ENCODE measurements around the gene OBSL1.

OBSL1 gene

DNA sequence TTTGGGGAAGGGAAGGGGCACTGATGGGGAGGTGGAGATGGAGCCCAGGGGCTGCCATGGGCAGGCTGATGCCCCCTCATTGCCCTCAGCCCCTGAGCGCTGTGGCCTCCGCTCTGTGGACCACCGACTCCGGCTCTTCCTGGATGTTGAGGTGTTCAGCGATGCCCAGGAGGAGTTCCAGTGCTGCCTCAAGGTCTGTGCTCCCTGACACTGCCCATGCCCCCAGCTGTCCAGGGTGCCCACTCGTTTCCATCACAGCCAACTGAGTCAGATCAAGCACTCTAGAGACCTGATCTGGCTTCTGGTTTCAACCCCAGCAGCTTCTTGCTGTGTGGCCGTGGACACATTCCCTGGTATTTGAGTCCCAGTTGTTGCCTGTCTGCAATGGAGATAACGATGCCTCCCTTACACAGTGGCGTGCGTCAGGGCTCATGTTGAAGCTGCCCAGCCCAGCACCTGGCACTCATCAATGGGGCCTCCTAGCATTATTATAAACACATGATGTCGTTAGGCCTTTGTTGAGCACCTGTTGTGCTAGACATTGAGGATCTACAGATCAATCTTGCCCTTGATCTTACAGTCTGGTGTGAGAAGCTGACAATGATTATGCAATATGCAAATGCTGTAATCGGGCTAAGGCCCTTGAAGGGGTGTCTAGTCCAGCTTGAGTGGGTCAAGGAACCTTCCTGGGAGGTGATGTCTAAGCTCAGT is 40.7 kb upstream of the OBSL1 start:
- Mint-ChIP-seq H3K4me1 (peaks cover 25% of the 10 kb centered on the region), H3K9me3 (no peaks in the 10 kb centered on the region), H3K36me3 (ENCODE audit: low read depth) (peaks cover 18% of the 10 kb centered on the region), H3K4me3 (no peak overlapping the region), H3K27me3 (ENCODE audit: low read depth, poor library complexity) (no peaks in the 10 kb centered on the region), H3K27ac (peak overlapping the region; percentile 90)
- DNase-seq, result no peak
- TF ChIP-seq CTCF (IDR thresholded peaks at IDR 0.05), result no peak

DNA sequence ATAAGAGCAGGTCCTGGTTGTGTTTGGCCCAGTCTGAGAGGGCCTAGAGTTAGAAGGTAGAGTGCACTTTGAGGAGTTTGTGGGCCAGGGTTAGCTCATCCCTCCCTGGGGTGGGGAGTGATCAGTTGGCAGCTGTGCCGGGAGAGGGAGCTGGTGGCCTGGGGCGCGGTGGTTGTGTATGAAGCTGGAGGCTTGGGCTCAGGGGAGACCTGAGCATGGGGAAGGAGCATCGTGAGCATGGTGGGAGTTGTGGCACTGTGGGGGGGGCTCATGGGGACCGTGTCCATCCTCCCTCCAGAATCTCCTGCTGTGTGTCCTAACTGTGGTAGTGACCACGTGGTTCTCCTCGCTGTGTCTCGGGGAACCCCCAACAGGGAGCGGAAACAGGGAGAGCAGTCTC is 40.0 kb upstream of the OBSL1 start:
- no peak for TF ChIP-seq CTCF (IDR thresholded peaks at IDR 0.05)
- no peak overlapping the region for H3K27ac Mint-ChIP-seq
- no peaks in the 10 kb centered on the region for H3K27me3 Mint-ChIP-seq (ENCODE audit: low read depth, poor library complexity)
- H3K9me3 Mint-ChIP-seq, result no peaks in the 10 kb centered on the region
- peaks cover 20% of the 10 kb centered on the region for H3K4me1 Mint-ChIP-seq
- no peak overlapping the region for H3K4me3 Mint-ChIP-seq
- DNase-seq, result no peak
- H3K36me3 Mint-ChIP-seq (ENCODE audit: low read depth), result peaks cover 20% of the 10 kb centered on the region

DNA sequence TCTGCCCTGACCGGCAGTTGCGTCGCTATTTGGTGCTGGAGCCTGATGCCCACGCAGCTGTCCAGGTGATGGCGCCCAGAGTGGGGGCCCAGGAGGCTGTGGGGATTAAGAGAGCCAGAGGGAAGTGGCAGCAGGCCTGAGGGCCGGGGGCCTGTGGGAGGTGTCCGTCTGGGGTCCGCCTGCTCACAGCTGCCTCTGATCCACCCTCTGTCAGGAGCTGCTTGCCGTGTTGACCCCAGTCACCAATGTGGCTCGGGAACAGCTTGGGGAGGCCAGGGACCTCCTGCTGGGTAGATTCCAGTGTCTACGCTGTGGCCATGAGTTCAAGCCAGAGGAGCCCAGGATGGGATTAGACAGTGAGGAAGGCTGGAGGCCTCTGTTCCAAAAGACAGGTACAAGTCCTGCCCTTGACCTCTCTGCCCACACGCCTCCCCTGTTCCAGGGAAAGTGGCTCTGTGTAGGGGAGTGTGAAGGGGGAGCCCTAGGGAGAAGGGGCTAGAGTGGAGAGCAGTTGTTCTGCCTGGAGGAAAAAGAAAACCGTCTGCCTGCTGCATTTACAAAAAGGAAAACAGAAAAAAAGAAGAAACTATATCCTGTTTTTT is 37.9 kb upstream of the OBSL1 start:
- Mint-ChIP-seq H3K36me3 (ENCODE audit: low read depth) (peaks cover 25% of the 10 kb centered on the region), H3K4me3 (no peak overlapping the region), H3K4me1 (peaks cover 10% of the 10 kb centered on the region), H3K27ac (no peak overlapping the region), H3K27me3 (ENCODE audit: low read depth, poor library complexity) (no peaks in the 10 kb centered on the region), H3K9me3 (no peaks in the 10 kb centered on the region)
- no peak for TF ChIP-seq CTCF (IDR thresholded peaks at IDR 0.05)
- no peak for DNase-seq

DNA sequence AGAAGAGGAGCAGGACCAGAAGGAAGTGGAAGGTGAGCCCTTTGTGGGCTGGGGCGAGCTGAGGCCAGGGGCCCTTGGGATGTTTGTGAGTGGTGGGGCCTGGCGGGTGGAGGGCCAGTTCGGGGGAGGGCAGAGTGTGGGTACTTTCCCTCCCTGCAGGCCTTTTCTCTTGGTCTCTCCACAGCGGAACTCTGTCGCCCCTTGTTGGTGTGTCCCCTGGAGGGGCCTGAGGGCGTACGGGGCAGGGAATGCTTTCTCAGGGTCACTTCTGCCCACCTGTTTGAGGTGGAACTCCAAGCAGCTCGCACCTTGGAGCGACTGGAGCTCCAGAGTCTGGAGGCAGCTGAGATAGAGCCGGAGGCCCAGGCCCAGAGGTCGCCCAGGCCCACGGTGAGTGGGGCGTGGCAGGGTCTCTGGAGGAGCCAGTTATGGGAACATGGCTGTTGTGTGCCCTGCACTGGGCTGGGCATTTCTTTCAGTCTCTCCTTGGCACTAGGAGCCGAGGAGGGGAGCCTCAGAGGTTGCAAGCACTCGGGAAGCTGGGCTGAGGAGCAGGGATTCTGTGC is 37.1 kb upstream of the OBSL1 start:
- Mint-ChIP-seq H3K27ac (no peak overlapping the region), H3K4me3 (no peak overlapping the region), H3K4me1 (peaks cover 10% of the 10 kb centered on the region), H3K9me3 (no peaks in the 10 kb centered on the region), H3K36me3 (ENCODE audit: low read depth) (peaks cover 31% of the 10 kb centered on the region), H3K27me3 (ENCODE audit: low read depth, poor library complexity) (no peaks in the 10 kb centered on the region)
- TF ChIP-seq CTCF (IDR thresholded peaks at IDR 0.05), result no peak
- no peak for DNase-seq

DNA sequence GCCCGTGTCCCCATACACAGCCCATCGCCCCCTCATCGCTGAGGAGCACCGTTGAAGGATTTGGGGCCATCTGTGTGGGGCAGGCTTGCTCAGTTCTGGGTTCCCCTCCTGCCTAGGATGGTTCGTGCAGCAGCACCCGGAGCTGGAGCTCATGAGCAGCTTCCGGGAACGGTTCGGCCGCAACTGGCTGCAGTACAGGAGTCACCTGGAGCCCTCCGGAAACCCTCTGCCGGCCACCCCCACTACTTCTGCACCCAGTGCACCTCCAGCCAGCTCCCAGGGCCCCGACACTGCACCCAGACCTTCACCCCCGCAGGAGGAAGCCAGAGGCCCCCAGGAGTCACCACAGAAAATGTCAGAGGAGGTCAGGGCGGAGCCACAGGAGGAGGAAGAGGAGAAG is 36.6 kb upstream of the OBSL1 start:
- no peak for TF ChIP-seq CTCF (IDR thresholded peaks at IDR 0.05)
- H3K36me3 Mint-ChIP-seq (ENCODE audit: low read depth), result peaks cover 31% of the 10 kb centered on the region
- no peaks in the 10 kb centered on the region for H3K9me3 Mint-ChIP-seq
- peaks cover 8% of the 10 kb centered on the region for H3K4me1 Mint-ChIP-seq
- H3K4me3 Mint-ChIP-seq, result no peak overlapping the region
- no peaks in the 10 kb centered on the region for H3K27me3 Mint-ChIP-seq (ENCODE audit: low read depth, poor library complexity)
- no peak for DNase-seq
- no peak overlapping the region for H3K27ac Mint-ChIP-seq

- Mint-ChIP-seq H3K4me3 (no peak overlapping the region), H3K4me1 (no peaks in the 10 kb centered on the region), H3K27me3 (ENCODE audit: low read depth, poor library complexity) (no peaks in the 10 kb centered on the region), H3K36me3 (ENCODE audit: low read depth) (peaks cover 27% of the 10 kb centered on the region), H3K27ac (no peak overlapping the region), H3K9me3 (no peaks in the 10 kb centered on the region)
- DNase-seq, result no peak
- TF ChIP-seq CTCF (IDR thresholded peaks at IDR 0.05), result no peak
These were observed 34.2 kb upstream of the OBSL1 start for GRCh38 chr2:219605607-219605954.

Data from nephron progenitor cell (in vitro differentiated cells).